OCI-LY7 (cell line): ENCODE results near the gene SEZ6. TPM values are rescaled to one million over a fixed set of nuclear protein-coding genes. Genes with fewer than 3 reads are reported as not detected.

Experiments
- BruUV-seq: library from RNA; stranded (reverse); fragments of 400-500 nt; replicated peaks from 2 replicates; lab custom pipeline; 2021; lab: Mats Ljungman, UMichigan
- CTCF ChIA-PET: fragments of 300-600 bp; sonication (Branson Sonifier 250); formaldehyde crosslinking; loops from one replicate; lab custom pipeline; 2022; ENCODE audit warnings: antibody characterized with exemption; ENCODE audit not compliant: unreplicated experiment; lab: Charles Lee
- POLR2A ChIA-PET: fragments of 300-600 bp; sonication (Branson Sonifier 250); formaldehyde crosslinking; loops from one replicate; lab custom pipeline; 2022; ENCODE audit warnings: antibody characterized with exemption; lab: Charles Lee
- DNase-seq: peaks from one replicate; pipeline ENCODE4 v3.0.0-alpha.2; 2015; ENCODE audit warnings: low spot score
- H2AFZ ChIP-seq: fragments of 200-600 bp; sonication (generic), shearing (Covaris generic); 2 replicates; pipeline ENCODE4 v1.6.1; 2014; ENCODE audit warnings: mild to moderate bottlenecking, antibody characterized with exemption, low read length, moderate library complexity
- H3K27ac ChIP-seq: fragments of 200-600 bp; sonication (generic); 2 replicates; pipeline ENCODE4 v1.5.1; 2014; ENCODE audit warnings: mixed run types, low read depth, mild to moderate bottlenecking, moderate library complexity, low read length, inconsistent platforms; ENCODE audit not compliant: poor library complexity, severe bottlenecking
- H3K36me3 ChIP-seq: fragments of 200-600 bp; sonication (generic); 2 replicates; pipeline ENCODE4 v1.6.1; 2014; ENCODE audit warnings: mild to moderate bottlenecking, antibody characterized with exemption, low read length, moderate library complexity, mixed read lengths; ENCODE audit not compliant: insufficient read depth
- H3K4me1 ChIP-seq: fragments of 200-600 bp; sonication (generic); 2 replicates; pipeline ENCODE4 v1.5.1; 2014; ENCODE audit warnings: mild to moderate bottlenecking, low read length; ENCODE audit not compliant: insufficient read depth, poor library complexity, severe bottlenecking
- H3K4me2 ChIP-seq: fragments of 200-600 bp; sonication (generic); 2 replicates; pipeline ENCODE4 v1.6.1; 2014; ENCODE audit warnings: mild to moderate bottlenecking, low read length
- H3K4me3 ChIP-seq: fragments of 200-600 bp; sonication (generic); 2 replicates; pipeline ENCODE4 v1.5.1; 2014; ENCODE audit warnings: mild to moderate bottlenecking, low read depth, low read length; ENCODE audit not compliant: poor library complexity, severe bottlenecking
- H3K79me2 ChIP-seq: fragments of 200-600 bp; sonication (generic); 2 replicates; pipeline ENCODE4 v1.6.1; 2016; ENCODE audit warnings: low read depth, mild to moderate bottlenecking, low read length, moderate library complexity, mixed read lengths; ENCODE audit not compliant: insufficient read depth
- H3K9me2 ChIP-seq: fragments of 200-600 bp; sonication (generic); 2 replicates; pipeline ENCODE4 v1.6.1; 2016; ENCODE audit warnings: mild to moderate bottlenecking, low read length, mixed read lengths; ENCODE audit not compliant: insufficient read depth
- H3K9me3 ChIP-seq: fragments of 200-600 bp; sonication (generic); 2 replicates; pipeline ENCODE4 v1.6.1; 2014; ENCODE audit warnings: mild to moderate bottlenecking, mixed run types, low read length, mixed read lengths
- H4K20me1 ChIP-seq: fragments of 200-600 bp; sonication (generic); 2 replicates; pipeline ENCODE4 v1.6.1; 2014; ENCODE audit warnings: mild to moderate bottlenecking, antibody characterized with exemption, low read length, moderate library complexity, mixed read lengths; ENCODE audit not compliant: insufficient read depth
- CTCF ChIP-seq: fragments of 200-600 bp; sonication (generic); conservative IDR thresholded peaks from 2 replicates; pipeline ENCODE4 v1.5.1; 2014; ENCODE audit warnings: mild to moderate bottlenecking, antibody characterized with exemption, low read length, moderate library complexity, mixed read lengths
- EZH2phosphoT487 ChIP-seq: fragments of 200-600 bp; sonication (generic); IDR thresholded peaks from 2 replicates; pipeline ENCODE4 v1.6.1; 2018; ENCODE audit warnings: low read depth, borderline replicate concordance, mild to moderate bottlenecking, mixed run types, antibody characterized with exemption, low read length, moderate library complexity, mixed read lengths
- intact Hi-C: fragments of 100-400 bp; cut with micrococcal nuclease; formaldehyde crosslinking; loops from one replicate; pipeline ENCODE4 v1.10.0; 2022; ENCODE audit not compliant: unreplicated experiment
- total RNA-seq, 2 experiments: library from RNA; depleted of rRNA in 1 of 2; stranded (reverse); fragments of >200 nt in 1 of 2; shearing (Covaris generic) in 1 of 2; gene quantifications; 2 replicates each; pipeline ENCODE4 v1.2.3, GENCODE V29; 2014 to 2022

SEZ6 gene
- total RNA-seq, 2 experiments from 2014 or later: not detected

- H4K20me1 ChIP-seq: no peaks in the 10 kb centered on the region; the same call in 1 of the 2 replicates
- BruUV-seq: no TSS peak
- CTCF ChIA-PET: no interaction called here
- no peaks in the 10 kb centered on the region for H3K9me2 ChIP-seq
- no peak for DNase-seq
- H2AFZ ChIP-seq: no peak overlapping the region
- intact Hi-C loops: no loop called here
- peaks cover 17% of the 10 kb centered on the region for H3K79me2 ChIP-seq
- no peak overlapping the region for H3K4me2 ChIP-seq
- no peak overlapping the region for H3K4me3 ChIP-seq
- peaks cover 7% of the 10 kb centered on the region for H3K4me1 ChIP-seq
- TF ChIP-seq CTCF (no peak), EZH2phosphoT487 (no peak)
- peaks cover 96% of the 10 kb centered on the region for H3K36me3 ChIP-seq
- POLR2A ChIA-PET: no interaction called here
- no peak overlapping the region for H3K27ac ChIP-seq
- H3K9me3 ChIP-seq: no peaks in the 10 kb centered on the region
Measured at GRCh38 chr17:28928061-28928460, 77.8 kb downstream of the SEZ6 start.

GRCh38 chr17:28926786-28927185 lies 79.0 kb downstream of the SEZ6 start:
- Histone ChIP-seq H4K20me1 (no peaks in the 10 kb centered on the region; the same call in 1 of the 2 replicates), H3K4me3 (no peak overlapping the region), H3K27ac (no peak overlapping the region), H3K9me3 (no peaks in the 10 kb centered on the region), H3K9me2 (no peaks in the 10 kb centered on the region), H3K36me3 (peaks cover 96% of the 10 kb centered on the region), H2AFZ (no peak overlapping the region), H3K79me2 (peaks cover 10% of the 10 kb centered on the region), H3K4me1 (peaks cover 7% of the 10 kb centered on the region), H3K4me2 (no peak overlapping the region)
- ChIA-PET CTCF (no interaction called here), POLR2A (interaction anchor here (1.0 kb wide), 2 partner anchors 17 to 19 kb away, joined by 3 read pairs; no protein-coding TSS in a partner anchor)
- intact Hi-C loops: no loop called here
- BruUV-seq: no TSS peak
- DNase-seq: no peak
- no peak for TF ChIP-seq EZH2phosphoT487

GRCh38 chr17:28926366-28926765 lies 79.5 kb downstream of the SEZ6 start:
- Histone ChIP-seq H3K9me3 (no peaks in the 10 kb centered on the region), H3K36me3 (peaks cover 97% of the 10 kb centered on the region), H3K4me1 (peaks cover 7% of the 10 kb centered on the region), H3K79me2 (peaks cover 5% of the 10 kb centered on the region; the same call in 1 of the 2 replicates), H3K9me2 (no peaks in the 10 kb centered on the region), H2AFZ (no peak overlapping the region), H4K20me1 (no peaks in the 10 kb centered on the region; the same call in 1 of the 2 replicates), H3K4me2 (no peak overlapping the region), H3K4me3 (no peak overlapping the region), H3K27ac (no peak overlapping the region)
- POLR2A ChIA-PET: interaction anchor here (1.0 kb wide), 2 partner anchors 17 to 18 kb away, joined by 3 read pairs; no protein-coding TSS in a partner anchor
- TF ChIP-seq EZH2phosphoT487: no peak
- no peak for TF ChIP-seq CTCF
- intact Hi-C loops: no loop called here
- CTCF ChIA-PET: no interaction called here
- no TSS peak for BruUV-seq
- no peak for DNase-seq
